GM12878 (cell line): ENCODE data around the gene SLC19A1.
"Not testable (repeated sequence)": the region's sequence is repeated elsewhere in the genome, so short reads cannot be mapped to it uniquely, and the experiment has no call there.

Source experiments
- BHLHE40 ChIP-seq, 2 experiments: fragments of 450-650 bp in 1 of 2; IDR thresholded peaks; 2 replicates each; pipeline ENCODE4 v1.6.1; 2011 to 2017; ENCODE audit warnings: low read depth in 2 of 2, borderline replicate concordance in 1 of 2, improper control_type of control experiment in 1 of 2, low read length in 1 of 2, mild to moderate bottlenecking in 1 of 2
- CTCF ChIP-seq, 3 experiments: IDR thresholded peaks in 2 of 3; conservative IDR thresholded peaks in 1 of 3; 2 replicates each; pipeline ENCODE4 v1.5.1; 2011; ENCODE audit warnings: low read depth in 3 of 3, low read length in 3 of 3, mild to moderate bottlenecking in 3 of 3, control low read depth in 2 of 3, moderate library complexity in 2 of 3, inconsistent platforms in 1 of 3, mixed read lengths in 1 of 3; ENCODE audit not compliant: control insufficient read depth in 2 of 3, insufficient read depth in 1 of 3; ENCODE audit errors: extremely low read depth in 1 of 3
- RAD21 ChIP-seq: IDR thresholded peaks from 2 replicates; pipeline ENCODE4 v1.6.1; 2011; ENCODE audit warnings: mild to moderate bottlenecking, low read depth, low read length, moderate library complexity; ENCODE audit not compliant: insufficient read depth

GRCh38 chr21:45531114-45531392, 11.2 kb downstream of the SLC19A1 start:
- not testable (repeated sequence) for TF ChIP-seq RAD21; BHLHE40 (IDR thresholded peaks at IDR 0.05; ENCODE audit: borderline replicate concordance in 1 of 2, low read depth in 2 of 2, low read length in 1 of 2); CTCF (IDR thresholded peaks at IDR 0.05 in 2 of 3, conservative IDR thresholded peaks at IDR 0.05 in 1 of 3; ENCODE audit: control insufficient read depth in 2 of 3, extremely low read depth in 1 of 3, insufficient read depth in 1 of 3, low read depth in 3 of 3, low read length in 3 of 3)
